H1 (cell line): ENCODE results near the gene NUSAP1. TPM values are rescaled to one million over a fixed set of nuclear protein-coding genes. Genes with fewer than 3 reads are reported as not detected.

Experiments
- CBX8 ChIP-seq: fragments of 300-800, 300-1000 bp; sonication (generic); IDR thresholded peaks from 2 replicates; pipeline ENCODE4 v1.7.1; 2016; ENCODE audit warnings: low read depth, low read length, borderline replicate concordance
- EZH2 ChIP-seq: fragments of 200-600 bp; sonication (generic); IDR thresholded peaks from 2 replicates; pipeline ENCODE4 v1.7.1; 2012; ENCODE audit warnings: low read depth, mild to moderate bottlenecking, moderate library complexity, low read length, inconsistent platforms; ENCODE audit not compliant: severe bottlenecking
- FOSL1 ChIP-seq: IDR thresholded peaks from 2 replicates; pipeline ENCODE4 v1.6.1; 2011; ENCODE audit warnings: mild to moderate bottlenecking, low read depth, low read length, moderate library complexity; ENCODE audit not compliant: insufficient read depth
- HDAC2 ChIP-seq, 2 experiments: fragments of 300-600 bp in 1 of 2; sonication (generic) in 1 of 2; IDR thresholded peaks; 2 replicates each; pipeline ENCODE4 v1.6.1; 2011 to 2012; ENCODE audit warnings: low read depth in 2 of 2, low read length in 2 of 2, mild to moderate bottlenecking in 2 of 2, moderate library complexity in 2 of 2, borderline replicate concordance in 1 of 2, inconsistent platforms in 1 of 2
- JUND ChIP-seq: IDR thresholded peaks from 2 replicates; pipeline ENCODE4 v1.6.1; 2011; ENCODE audit warnings: mild to moderate bottlenecking, improper control_type of control experiment, low read length
- KDM1A ChIP-seq: fragments of 200-600, 300-600 bp; sonication (generic); IDR thresholded peaks from 2 replicates; pipeline ENCODE4 v1.7.1; 2016; ENCODE audit warnings: mild to moderate bottlenecking, low read length, borderline replicate concordance
- NANOG ChIP-seq: IDR thresholded peaks from 2 replicates; pipeline ENCODE4 v1.6.1; 2011; ENCODE audit warnings: low read length, low read depth, mild to moderate bottlenecking, inconsistent platforms; ENCODE audit not compliant: insufficient read depth, poor library complexity, severe bottlenecking
- TAF1 ChIP-seq: IDR thresholded peaks from 2 replicates; pipeline ENCODE4 v1.6.1; 2011; ENCODE audit warnings: mild to moderate bottlenecking, low read depth, low read length
- polyA plus RNA-seq, 7 experiments: library from polyadenylated mRNA; depleted of rRNA in 3 of 7; stranded (reverse) in 5 of 7; unstranded in 2 of 7; fragments of >200 nt in 5 of 7; fragments of 200-250 nt in 2 of 7; gene quantifications; 1 replicate in 5 of 7; 2 replicates in 1 of 7; 4 replicates in 1 of 7; pipeline versions ENCODE4 v1.2.1 to v1.2.3, GENCODE V29; 2011 to 2013; ENCODE audit warnings: missing spikeins in 2 of 7, mixed read lengths in 2 of 7
- total RNA-seq: library from RNA; stranded (reverse); fragmentation: NEBNext Ultra II Directional; extraction: Animal tissue kit (Norgen Biotek cat#: 25700); gene quantifications from 2 replicates; pipeline ENCODE4 v1.2.1, GENCODE V29; 2021

The NUSAP1 gene
- total and polyA plus RNA-seq, 2 of the 8 experiments (the other 6 are each of a cell fraction or from before 2014, with no cell fraction given), result 60.8 to 144 TPM

DNA sequence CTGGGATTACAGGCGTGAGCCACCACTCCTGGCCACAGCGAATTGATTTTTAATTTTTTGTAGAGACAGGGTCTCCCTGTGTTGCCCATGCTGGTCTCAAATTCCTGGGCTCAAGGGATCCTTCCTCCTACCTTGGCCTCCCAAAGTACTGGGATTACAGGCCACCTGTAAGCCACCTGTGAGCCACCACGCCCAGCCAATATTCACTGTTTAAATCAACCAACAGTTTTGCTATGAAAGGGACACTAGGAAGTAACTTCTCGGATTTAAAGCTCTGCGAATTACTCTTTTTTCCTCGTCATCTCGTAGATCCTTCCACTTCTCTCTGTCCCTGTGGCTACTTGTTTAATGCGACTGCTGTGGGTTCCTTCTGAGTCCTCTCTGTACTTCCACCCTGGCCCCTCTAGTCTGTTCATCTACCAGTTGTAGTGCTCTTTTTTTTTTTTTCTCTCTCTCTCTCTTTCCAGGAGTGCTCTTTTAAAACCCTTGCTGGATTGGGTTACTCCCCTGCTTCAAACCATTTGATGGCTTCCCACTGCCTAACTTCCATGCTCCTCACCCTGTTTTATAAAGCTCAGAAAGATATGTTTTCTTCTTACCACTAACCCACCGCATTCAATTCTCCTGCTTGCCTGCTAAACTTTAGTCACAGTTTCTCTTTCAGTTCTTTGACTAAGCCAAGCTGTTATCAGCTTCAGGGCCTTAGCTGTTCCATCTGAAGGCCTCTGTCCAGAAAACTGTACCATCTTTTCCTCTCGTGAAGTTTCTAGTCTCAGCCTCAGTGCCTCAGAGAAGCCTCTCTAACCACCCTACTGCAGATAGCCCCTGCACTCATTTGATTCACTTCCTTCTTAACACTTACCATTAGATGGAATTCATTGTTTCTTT, 96.6 kb downstream of the NUSAP1 start (continued):
- no peak for TF ChIP-seq KDM1A
- TF ChIP-seq NANOG, result no peak
- no peak for TF ChIP-seq EZH2
- no peak for TF ChIP-seq CBX8
- no peak for TF ChIP-seq FOSL1
- no peak for TF ChIP-seq HDAC2 (IDR thresholded peaks at IDR 0.05; ENCODE audit: borderline replicate concordance in 1 of 2, low read depth in 2 of 2, low read length in 2 of 2)
- no peak for TF ChIP-seq TAF1
- no peak for TF ChIP-seq JUND

Other genes starting within 250 kb of the NUSAP1 start
- 22.1 and 24.5 TPM in 2 replicates for gene INO80, start 216.6 kb upstream of the NUSAP1 start, total RNA-seq
- 4.3 and 7.2 TPM in 2 replicates for gene INO80, start 216.6 kb upstream of the NUSAP1 start, polyA plus RNA-seq (2011; rRNA removed)
- 0.54 TPM in 1 of 2 replicates, not detected in the other for gene EXD1, start 102.1 kb upstream of the NUSAP1 start, total RNA-seq
- gene EXD1, start 102.1 kb upstream of the NUSAP1 start, polyA plus RNA-seq (2011; rRNA removed), result 0.06 and 0.08 TPM in 2 replicates
- 83.3 and 89.0 TPM in 2 replicates for gene CHP1, start 101.6 kb upstream of the NUSAP1 start, total RNA-seq
- 31.7 and 45.2 TPM in 2 replicates for gene CHP1, start 101.6 kb upstream of the NUSAP1 start, polyA plus RNA-seq (2011; rRNA removed)
- 34.8 and 36.7 TPM in 2 replicates for gene OIP5, start 290 bp upstream of the NUSAP1 start, total RNA-seq
- gene OIP5, start 290 bp upstream of the NUSAP1 start, polyA plus RNA-seq (2011; rRNA removed), result 41.7 and 44.5 TPM in 2 replicates
- 15.0 and 16.2 TPM in 2 replicates for gene NDUFAF1, start 69.6 kb downstream of the NUSAP1 start, total RNA-seq
- 5.9 and 10.8 TPM in 2 replicates for gene NDUFAF1, start 69.6 kb downstream of the NUSAP1 start, polyA plus RNA-seq (2011; rRNA removed)
- gene RTF1, start 84.2 kb downstream of the NUSAP1 start, total RNA-seq, result 47.7 and 57.8 TPM in 2 replicates
- 18.6 and 22.6 TPM in 2 replicates for gene RTF1, start 84.2 kb downstream of the NUSAP1 start, polyA plus RNA-seq (2011; rRNA removed)
- gene ITPKA, start 161.0 kb downstream of the NUSAP1 start, total RNA-seq, result 0.67 and 0.99 TPM in 2 replicates
- gene ITPKA, start 161.0 kb downstream of the NUSAP1 start, polyA plus RNA-seq (2011; rRNA removed), result 0.25 and 0.39 TPM in 2 replicates
- 0.19 and 0.38 TPM in 2 replicates for gene LTK, start 180.9 kb downstream of the NUSAP1 start, total RNA-seq
- gene LTK, start 180.9 kb downstream of the NUSAP1 start, polyA plus RNA-seq (2011; rRNA removed), result 0.05 and 0.06 TPM in 2 replicates
- gene RPAP1, start 211.4 kb downstream of the NUSAP1 start, total RNA-seq, result 84.3 and 86.6 TPM in 2 replicates
- 53.3 and 85.6 TPM in 2 replicates for gene RPAP1, start 211.4 kb downstream of the NUSAP1 start, polyA plus RNA-seq (2011; rRNA removed)
- gene TYRO3, start 226.3 kb downstream of the NUSAP1 start, total RNA-seq, result 96.8 and 98.8 TPM in 2 replicates
- gene TYRO3, start 226.3 kb downstream of the NUSAP1 start, polyA plus RNA-seq (2011; rRNA removed), result 82.7 and 131 TPM in 2 replicates